HEK293T (cell line): ENCODE data around the gene EFHC1.

Experiments used
- ARNT ChIP-seq: fragments of 450-650 bp; IDR thresholded peaks from 2 replicates; pipeline ENCODE4 v1.6.1; 2017; ENCODE audit warnings: mild to moderate bottlenecking
- BHLHE40 ChIP-seq: fragments of 450-650 bp; IDR thresholded peaks from 2 replicates; pipeline ENCODE4 v1.6.1; 2016; ENCODE audit warnings: mild to moderate bottlenecking, moderate library complexity, borderline replicate concordance
- ELF4 ChIP-seq: fragments of 450-650 bp; IDR thresholded peaks from 2 replicates; pipeline ENCODE4 v1.6.1; 2017; ENCODE audit warnings: antibody characterized with exemption
- FOXA1 ChIP-seq: fragments of 450-650 bp; IDR thresholded peaks from 2 replicates; pipeline ENCODE4 v1.6.1; 2016; ENCODE audit warnings: mild to moderate bottlenecking
- FOXK2 ChIP-seq: fragments of 450-650 bp; IDR thresholded peaks from 2 replicates; pipeline ENCODE4 v1.6.1; 2016; ENCODE audit warnings: mild to moderate bottlenecking
- LEF1 ChIP-seq: fragments of 450-650 bp; IDR thresholded peaks from 2 replicates; pipeline ENCODE4 v1.6.1; 2017; ENCODE audit warnings: mild to moderate bottlenecking, borderline replicate concordance
- NFRKB ChIP-seq: fragments of 450-650 bp; IDR thresholded peaks from 2 replicates; pipeline ENCODE4 v1.6.1; 2016; ENCODE audit warnings: mild to moderate bottlenecking, moderate library complexity
- PKNOX1 ChIP-seq: fragments of 450-650 bp; IDR thresholded peaks from 2 replicates; pipeline ENCODE4 v1.6.1; 2016
- SP1 ChIP-seq: fragments of 450-650 bp; IDR thresholded peaks from 2 replicates; pipeline ENCODE4 v1.6.1; 2017
- SUZ12 ChIP-seq: fragments of 450-650 bp; IDR thresholded peaks from 2 replicates; pipeline ENCODE4 v1.6.1; 2016; ENCODE audit warnings: mild to moderate bottlenecking
- TARDBP ChIP-seq: fragments of 450-650 bp; IDR thresholded peaks from 2 replicates; pipeline ENCODE4 v1.6.1; 2016
- ZNF384 ChIP-seq: fragments of 450-650 bp; IDR thresholded peaks from 2 replicates; pipeline ENCODE4 v1.6.1; 2016

DNA sequence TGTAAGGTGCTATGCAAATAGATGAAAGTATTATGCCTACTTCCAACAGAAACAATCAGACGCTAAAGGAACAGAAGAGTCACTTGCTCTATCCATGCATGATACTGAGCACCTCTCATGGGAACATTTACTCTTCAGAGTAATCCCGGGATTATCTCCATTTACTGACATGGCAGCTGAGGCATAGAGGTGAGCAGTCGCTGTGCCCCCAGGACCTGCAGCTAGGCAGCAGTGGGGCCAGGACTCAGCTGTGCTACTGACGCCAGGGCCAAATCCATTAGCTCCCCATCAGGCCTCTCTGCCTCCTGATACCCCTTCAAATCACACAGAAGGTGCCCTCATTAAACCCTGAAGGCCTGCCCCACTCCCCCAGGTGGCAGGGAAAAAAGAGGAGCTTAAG lies 104.8 kb downstream of the EFHC1 start:
- no peak for TF ChIP-seq LEF1
- TF ChIP-seq SP1, result no peak
- TF ChIP-seq ELF4, result no peak
- no peak for TF ChIP-seq FOXK2
- TF ChIP-seq PKNOX1, result no peak
- no peak for TF ChIP-seq ZNF384
- TF ChIP-seq SUZ12, result no peak
- no peak for TF ChIP-seq FOXA1
- TF ChIP-seq BHLHE40, result no peak
- no peak for TF ChIP-seq TARDBP
- TF ChIP-seq ARNT, result no peak
- no peak for TF ChIP-seq NFRKB
